HG02870 (cell line): ENCODE data around the gene OBSCN.

Experiments used
- ATAC-seq: cut with Tn5 transposase; IDR thresholded peaks from one replicate; pipeline ENCODE4 v1.9.1; 2021; ENCODE audit warnings: mild to moderate bottlenecking, moderate library complexity; ENCODE audit not compliant: unreplicated experiment

OBSCN gene

DNA sequence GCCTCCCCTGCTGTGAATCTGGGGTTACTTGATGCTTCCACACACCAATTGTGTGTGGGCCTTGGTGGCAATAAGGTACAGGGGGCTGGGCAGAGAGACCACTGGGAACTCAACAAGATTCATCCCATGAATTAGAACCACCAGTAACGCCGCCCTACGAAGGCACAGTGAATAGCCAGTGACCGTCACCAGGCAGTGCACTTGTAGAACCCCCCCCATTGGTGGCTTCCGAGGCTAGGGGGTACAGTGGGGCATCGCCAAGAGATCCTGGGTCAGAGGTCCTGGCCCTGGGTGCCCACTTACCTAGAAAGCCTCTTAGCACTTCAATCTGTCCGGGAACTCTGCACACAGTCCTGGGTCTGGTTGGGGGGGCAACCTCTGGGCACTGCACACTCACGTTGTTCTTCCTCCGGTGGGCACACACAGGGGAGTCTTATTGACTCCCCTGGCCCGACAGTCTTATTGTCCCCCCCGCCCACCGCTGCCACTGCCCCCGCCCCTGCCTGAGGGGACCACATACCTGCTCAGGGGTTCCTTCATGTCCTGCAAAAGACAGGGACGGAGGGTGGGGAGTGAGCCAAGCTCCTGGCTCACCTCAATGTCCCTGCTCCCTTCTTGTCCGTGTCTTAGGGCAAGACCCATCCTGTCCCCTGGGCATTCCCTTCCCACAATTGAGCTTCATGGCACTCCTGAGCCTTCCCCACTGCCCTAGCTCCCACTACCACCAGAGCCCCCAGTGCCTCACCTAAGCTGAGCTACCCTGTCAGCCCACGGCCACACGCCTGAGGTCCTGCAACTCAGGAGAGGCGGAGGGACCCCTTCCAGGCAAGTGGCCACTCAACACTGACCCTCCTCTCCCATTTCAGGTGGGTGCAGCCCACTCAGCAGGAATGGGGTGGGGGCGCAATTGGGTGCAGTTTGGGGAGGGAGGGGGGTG, 201.3 kb downstream of the OBSCN start:
- no peak for ATAC-seq

DNA sequence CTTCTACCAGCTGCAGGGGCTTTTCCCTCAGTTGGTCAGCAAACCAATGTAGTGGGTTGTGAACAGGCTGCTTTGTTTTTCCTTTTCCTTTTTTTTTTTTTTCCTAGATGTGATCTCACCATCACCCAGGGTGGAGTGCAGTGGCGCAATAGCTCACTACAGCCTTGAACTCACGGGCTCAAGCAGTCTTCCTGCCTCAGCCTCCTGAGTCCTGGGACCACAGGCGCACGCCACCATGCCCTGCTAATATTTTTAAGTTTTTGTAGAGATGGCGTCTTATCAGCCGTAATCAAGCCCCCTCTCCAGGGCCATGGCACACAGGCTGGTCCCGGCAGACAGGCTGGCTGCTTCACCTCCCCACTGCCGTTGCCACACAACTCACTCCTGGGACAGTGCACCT, 202.2 kb downstream of the OBSCN start:
- ATAC-seq, result no peak

DNA sequence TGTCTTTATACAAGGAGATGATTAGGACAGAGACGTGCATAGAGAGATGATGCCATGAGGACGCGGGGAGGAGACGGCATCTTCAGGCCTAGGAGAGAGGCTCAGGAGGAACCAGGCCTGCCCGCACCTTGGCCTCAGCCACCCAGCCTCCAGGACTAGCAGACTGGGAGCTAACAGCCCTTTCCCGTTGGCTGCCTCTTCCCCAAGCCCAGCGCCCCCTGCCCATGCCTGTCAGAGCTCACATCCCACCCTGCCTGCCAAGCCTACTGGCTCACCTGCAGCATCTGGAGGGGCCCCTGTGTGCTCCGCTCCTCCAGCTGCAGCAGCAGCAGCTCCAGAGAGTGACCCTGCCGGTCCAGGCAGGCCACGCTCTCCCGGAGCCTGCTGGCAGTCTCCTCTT, 202.8 kb downstream of the OBSCN start:
- no peak for ATAC-seq

DNA sequence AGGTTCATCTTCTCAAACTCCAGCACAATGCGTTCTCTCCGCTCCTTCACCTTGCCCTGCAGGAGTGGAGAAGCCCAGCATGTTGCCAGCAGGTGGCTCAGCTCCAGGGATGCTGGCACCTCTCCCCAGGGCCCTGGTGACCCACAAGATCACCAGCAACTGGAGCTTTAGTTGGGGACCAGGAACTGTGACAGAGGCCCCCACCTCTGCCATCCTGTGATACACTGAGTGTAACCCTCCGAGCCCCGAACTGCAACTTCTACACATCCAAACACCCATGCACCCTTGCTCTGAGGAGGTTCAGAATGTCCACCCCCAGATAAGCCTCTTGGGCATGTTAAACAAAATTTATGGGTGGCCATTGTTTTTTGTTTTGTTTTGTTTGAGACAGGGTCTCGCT, 203.3 kb downstream of the OBSCN start:
- ATAC-seq, result no peak

DNA sequence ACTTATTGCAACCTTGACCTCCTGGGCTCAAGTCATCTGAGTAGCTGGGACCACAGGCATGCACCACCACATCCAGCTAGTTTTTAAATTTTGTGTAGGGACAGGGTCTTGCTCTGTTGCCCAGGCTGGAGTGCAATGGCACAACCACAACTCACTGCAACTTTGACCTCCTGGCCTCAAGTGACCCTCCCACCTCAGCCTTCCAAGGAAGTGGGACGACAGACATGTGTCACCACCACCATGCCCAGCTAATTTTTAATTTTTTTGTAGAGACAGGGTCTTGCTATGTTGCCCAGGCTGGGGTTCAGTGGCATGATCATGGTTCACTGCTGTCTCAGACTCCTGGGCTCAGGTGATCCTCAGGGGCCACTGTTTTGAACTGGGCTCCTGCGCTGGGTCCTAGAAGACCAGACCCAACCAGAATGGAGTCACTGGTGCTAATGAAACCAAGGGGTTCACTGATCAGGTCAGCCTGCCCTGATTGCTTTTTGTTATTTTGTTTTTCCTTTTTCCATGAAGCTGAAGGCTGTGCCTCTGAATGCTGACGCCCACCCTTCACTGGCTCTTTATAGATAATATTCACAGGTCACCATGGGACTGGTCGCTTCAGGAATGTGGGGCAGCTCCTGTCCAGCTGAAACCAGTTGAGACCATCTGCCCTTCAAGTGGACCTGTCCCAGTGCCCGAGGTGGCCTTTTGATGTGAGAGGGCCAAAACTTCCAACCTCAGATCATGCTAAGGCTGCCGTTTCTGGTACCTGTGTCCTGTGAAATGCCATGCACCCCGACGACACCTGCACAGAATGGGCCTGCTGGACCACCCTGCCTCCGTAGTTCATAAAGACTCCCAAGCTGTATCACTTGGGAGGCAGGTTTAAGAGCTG, 203.9 kb downstream of the OBSCN start:
- ATAC-seq, result no peak

DNA sequence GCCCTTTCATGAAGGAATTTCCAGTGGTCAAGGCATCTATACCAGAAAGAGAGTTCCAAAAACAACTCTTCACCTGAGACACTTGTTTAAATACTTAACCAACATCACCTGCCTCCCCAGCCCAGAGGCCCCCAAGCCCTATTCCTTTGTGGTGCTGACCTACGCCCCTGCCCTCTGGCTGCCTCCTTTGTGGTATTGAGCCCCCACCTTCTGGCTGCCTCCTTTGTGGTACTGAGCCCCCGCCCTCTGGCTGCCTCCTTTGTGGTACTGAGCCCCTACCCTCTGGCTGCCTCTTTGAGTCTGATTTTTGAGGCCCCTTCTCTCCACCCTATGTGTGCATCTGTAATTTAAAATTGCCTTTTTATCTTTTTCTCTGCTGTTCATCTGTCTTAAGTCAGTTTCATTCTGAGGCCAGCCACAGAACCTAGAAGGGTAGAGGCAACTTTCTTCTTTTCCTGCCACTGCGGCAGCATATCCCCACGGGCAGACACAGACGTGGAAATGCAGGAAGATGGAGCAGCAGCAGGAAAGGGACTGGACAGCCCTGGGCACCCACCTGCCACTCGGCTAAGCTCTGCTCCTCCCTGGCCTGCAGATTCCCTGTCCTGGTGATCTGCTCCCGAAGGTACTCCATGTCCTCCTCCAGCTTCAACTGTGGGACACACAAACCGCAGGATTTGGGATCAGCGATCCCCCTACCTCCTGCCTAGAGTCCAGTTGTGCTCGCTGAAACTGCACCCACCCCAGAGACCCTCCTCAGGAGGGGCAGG, 205.6 kb downstream of the OBSCN start:
- no peak for ATAC-seq

DNA sequence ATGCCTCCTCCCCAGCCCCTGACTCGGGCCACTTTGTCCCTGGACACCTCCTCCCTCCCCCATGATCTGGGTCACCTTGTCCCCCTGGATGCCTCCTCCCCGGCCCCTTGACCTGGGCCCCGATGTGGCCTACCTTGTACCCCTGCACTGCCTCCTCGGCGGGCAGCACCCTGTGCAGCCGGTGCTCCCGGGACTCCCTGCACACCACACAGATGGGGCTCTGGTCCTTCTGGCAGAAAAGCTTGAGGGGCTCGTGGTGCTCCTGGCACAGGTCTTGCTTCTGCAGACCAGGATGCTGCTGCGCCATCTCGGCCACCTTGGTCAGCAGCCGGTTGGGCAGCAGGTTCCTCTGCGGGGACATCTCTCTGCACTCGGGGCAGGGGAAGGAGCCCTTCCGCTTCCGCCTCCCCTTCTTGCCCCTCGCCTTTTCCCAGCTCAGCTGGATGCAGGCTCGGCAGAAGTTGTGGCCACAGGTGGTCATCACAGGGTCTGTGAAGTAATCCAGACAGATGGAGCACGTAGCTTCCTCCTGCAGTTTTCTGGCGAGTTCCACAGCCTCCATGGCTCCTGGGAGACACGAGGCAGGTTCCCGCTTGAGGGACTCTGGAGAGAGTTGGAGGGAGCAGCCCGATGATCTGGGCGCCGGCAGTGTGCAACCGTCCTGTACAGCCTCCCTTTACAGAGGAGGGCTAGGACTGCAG, 206.8 kb downstream of the OBSCN start:
- ATAC-seq, result no peak

DNA sequence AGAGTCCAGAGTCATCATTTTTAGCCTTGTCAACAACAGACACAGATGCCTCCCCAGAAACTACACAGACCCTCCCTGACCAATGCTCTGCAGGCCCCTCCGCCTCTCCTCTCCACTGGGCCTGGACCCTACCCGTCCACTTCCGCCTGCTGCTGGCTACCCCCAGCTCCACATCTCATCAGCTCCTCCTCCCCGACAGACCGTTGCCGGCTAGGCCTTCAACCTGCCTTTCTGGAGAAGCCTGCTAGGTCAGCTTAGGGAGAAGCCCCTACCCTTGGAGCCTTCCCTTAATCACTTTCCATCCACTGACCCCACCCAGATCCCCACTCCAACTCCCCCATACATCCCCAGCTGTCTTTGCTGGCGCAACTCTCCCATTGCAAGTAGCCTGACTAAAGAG, 207.4 kb downstream of the OBSCN start:
- ATAC-seq, result no peak

DNA sequence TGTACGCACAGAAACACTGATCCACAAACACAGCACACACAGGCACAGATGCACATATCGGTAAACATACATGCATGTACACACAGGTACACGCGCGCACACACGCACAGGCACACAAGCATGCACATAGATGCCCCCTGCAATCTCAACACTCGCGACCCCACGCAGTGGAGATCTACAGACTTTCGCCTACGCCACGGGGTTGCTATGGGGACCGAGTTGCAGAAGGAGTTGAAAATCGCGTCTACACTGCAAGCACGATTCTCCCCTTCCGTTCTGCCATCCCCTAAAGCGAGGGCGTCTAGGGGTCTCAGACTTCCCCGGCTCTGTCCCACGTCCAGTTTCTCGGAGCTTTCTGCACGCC, 208.0 kb downstream of the OBSCN start:
- ATAC-seq, result no peak

DNA sequence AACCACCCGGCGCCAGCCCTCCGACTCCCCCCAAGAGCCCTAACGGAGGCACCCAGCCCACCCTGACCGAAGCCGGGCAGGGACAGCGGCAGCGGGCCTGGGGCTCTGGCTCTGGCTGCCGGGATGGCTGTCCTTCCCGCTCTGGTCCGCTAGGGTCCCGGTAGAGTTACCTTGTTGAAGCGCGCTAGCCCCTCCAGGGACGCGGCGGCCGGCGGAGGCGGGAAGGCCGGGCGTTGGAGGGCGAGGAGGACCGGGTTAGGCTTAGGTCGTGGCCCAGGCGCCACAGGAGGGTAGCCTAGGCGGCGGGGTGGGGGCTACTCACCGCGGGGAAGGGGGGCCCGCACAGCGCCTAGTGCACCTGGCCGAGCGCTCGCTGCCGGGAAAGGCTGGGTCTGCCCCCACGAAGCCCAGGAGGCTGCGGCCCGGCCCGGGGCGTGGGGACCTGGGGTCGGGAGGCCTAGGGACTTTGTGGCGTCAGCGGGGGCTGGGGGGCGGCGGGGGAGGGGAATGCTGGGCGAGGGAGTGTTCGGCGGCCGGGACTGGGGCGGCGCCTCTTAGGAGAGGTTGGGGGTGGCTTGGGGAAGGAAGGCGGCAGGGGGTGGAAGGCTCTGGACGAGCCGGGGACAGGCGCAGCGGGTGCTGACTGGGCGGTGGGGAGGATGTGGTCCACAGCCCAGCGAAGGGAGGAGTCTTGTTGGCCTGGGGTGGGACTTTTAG, 208.5 kb downstream of the OBSCN start, which contains the start of gene TRIM17:
Gene TRIM17, minus strand, starts transcription at position 645 of the 717 bp plus-strand sequence. CDS start 1,789 bp downstream, outside the sequence.
- no peak for ATAC-seq

DNA sequence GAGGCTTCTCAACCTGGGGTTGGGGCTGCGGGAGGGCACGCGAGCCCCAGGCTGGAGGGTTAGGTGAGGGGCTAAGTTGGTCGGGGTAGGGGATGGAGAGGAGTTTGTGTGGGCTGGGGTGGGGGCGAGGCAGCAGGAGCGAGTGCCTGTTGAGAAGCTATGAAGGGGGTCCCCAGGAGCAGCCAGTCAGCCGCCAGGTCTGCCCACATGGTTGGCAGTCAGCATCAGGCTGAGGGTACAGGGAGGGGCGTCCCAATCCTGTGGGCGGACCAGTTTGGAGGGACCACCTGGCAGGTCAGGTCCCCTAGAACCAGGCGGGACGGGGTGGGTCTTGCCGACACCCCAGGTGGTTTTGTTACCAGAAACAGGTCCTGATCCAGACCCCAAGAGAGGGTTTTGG, 209.2 kb downstream of the OBSCN start:
- no peak for ATAC-seq

DNA sequence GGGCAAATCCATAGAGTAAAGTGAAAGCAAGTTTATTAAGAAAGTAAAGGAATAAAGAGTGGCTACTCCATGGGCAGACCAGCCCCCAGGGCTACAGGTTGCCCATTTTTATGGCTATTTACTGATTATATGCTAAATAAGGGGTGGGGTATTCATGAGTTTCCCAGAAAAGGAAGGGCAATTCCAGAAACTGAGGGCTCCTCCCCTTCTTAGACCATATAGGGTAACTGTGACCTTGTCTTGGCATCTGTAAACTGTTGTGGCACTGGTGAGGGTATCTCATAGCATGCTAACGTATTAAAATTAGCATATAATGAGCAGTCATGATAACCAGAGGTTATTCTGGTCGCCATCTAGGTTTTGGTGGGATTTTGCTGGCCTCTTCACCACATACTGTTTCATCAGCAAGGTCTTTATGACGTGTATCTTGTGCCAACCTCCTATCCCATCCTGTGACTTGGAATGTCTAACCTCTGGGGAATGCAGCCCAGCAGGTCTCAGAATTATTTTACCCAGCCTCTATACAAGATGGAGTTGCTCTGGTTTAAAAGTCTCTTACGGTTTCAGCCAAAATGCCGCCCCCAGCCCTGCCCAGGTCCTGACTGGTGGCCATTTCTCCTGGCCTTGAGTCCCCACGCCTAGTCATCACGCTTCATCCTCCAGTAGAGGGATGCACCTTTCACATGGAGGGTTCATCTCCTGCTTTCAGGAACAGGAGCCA, 209.8 kb downstream of the OBSCN start:
- no peak for ATAC-seq

DNA sequence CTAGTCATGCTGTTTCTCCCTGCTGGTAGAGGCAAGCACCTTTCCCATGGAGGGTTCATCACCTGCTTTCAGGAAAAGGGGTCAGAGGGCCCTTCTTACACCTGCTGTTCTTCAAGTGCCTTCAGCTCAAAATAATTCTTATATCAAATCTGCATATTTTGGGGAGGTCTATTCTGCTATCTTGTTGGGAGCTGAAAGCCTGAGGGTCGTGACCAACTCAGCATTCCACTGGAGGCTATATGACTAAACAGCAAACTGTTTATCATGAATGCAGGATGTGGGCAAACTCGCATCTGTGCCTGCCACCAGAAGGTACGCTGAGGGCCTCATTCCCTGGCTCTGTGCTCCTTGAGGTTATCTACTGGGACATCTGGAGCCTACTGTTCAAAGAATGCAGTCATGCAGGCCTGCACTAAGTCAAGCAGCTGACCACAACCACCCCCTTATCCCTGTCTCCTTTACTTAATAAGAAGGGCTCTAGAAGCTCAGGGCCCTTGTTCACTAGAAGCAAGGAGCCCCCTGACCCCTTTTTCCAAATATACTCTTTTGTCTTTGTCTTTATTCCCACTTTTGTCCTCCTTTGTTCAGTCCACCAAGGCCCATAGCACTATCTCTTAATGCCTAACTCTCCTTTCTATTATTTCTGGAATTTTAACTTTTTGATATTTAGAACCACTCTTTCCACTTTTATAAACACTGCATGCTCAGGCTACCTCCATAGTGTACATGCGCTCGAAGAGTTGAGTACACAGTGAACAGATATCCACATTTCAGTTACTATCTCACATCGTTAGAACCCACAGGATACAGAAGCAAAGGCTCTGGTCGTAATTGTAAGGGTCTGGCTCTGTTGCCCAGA, 213.4 kb downstream of the OBSCN start:
- no peak for ATAC-seq

DNA sequence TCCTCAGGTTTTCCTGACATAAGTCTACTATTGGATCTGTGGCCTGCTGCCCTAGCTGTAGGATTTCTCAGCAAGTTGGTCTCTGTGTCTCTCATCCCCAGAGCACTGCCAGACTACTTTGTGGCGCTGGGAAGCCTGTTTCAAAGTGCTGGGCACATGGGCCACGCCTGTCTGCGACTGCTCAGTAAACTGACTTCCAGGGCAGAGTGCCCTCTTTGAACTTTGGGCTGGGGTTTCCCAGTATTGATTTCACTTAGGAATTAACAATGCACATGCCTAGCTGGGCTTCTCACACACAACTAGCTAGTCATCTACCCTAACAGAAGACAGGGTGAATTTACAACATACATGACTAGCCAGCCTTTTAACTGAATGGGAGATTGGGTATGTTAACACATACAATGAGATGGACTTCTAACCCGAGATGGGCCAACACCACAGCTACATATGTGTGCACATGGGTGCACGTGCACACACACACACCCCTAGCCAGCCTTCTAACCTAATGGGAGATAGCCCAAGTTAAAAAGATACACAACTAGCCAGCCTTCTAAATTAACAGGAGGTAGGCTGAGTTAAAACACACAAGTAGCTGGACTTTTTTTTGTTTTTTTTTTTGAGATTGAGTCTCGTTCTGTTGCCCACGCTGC, 215.7 kb downstream of the OBSCN start:
- no peak for ATAC-seq

DNA sequence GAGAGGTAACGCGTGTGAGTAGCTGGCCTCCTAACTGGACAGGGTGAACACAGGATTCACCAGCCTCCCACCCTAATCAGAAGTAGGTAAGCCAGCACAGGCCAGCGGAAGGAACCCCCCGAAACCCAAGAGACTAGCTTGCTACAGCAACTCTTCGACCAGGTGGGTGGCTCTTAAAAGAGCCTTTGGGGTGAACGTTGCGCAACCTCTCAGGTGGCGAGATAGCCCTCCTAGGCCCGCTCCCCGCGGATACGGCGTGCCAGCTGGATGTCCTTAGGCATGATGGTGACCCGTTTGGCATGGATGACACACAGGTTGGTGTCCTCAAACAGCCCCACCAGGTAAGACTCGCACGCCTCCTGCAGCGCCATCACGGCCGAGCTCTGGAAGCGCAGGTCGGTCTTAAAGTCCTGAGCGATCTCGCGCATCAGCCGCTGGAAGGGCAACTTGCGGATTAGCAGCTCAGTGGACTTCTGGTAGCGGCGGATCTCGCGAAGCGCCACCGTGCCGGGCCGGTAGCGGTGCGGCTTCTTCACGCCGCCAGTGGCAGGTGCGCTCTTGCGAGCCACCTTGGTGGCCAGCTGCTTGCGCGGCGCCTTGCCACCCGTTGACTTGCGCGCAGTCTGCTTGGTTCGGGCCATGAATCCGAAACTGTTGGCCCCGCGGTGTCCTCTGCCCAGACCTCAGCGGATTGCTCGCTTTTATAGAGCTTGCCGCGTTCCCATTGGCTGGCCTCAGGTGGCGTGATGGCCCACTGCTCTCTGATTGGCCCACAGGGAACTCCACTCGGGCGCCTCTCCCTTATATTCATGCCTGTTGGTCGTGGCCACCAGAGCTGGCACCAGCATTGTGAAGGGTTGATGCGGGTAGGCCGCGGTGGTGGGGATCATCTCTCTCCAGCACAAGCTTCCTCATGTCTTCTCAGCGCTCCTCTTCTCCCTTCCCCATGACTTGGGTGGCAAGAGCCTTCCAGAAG, 217.1 kb downstream of the OBSCN start:
- no peak for ATAC-seq

DNA sequence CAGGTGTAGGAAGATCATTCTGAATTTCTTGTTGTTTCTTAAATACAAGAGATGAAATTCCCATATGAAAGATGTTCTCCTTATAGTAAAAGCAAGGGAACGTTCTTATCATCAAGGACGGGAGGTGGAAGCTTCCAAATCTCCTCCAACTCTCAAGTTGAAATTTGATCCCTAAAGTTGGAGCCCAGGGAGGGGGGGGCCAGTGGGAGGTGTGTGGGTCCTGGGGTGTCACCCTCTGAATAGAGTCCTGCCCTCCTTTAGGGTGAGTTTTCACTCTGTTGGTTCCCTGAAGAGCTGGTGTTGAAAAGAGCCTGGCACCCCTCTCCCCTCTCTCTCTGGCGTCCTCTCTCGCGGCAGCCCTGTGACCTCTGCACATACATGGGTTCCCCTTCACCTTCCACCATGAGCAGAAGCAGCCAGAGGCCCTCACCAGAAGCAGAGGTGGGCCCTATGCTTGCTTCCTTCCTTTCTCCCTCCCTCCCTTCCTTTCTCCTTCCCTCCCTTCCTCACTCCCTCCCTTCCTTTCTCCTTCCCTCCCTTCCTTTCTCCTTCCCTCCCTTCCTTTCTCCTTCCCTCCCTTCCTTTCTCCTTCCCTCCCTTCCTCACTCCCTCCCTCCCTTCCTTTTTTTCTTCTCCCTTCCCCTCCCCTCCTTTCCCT, 218.8 kb downstream of the OBSCN start:
- ATAC-seq, result no peak
